OCI-LY3 (cell line): ENCODE data around the gene BICD1.

Source experiments
- CTCF ChIP-seq: fragments of 200-600, 300-600 bp; sonication (generic); IDR thresholded peaks from 2 replicates; pipeline ENCODE4 v1.5.1; 2014; ENCODE audit warnings: antibody characterized with exemption, low read length, low read depth
- EZH2phosphoT487 ChIP-seq: fragments of 200-600 bp; shearing (Covaris generic); IDR thresholded peaks from 2 replicates; pipeline ENCODE4 v1.6.1; 2018; ENCODE audit warnings: antibody characterized with exemption, mixed run types, low read depth

DNA sequence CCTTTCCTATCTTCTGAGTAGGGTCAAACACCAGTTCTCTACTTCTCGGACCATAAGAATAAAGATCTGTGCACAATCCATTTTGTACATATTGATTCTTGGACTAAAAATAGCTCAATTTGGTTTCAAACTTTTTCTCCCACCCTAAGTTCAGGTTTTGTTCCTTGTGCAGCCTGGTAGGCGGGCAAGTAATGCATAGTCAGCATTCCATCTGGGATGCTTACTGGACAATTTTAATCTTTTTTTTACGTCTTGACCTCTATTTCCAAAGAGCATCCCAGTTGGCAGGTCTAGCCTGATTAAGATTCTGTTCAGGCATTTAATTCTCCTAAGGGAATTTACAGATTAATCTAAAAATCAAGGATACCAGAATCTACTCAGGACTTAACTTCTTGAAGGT lies 126.9 kb downstream of the BICD1 start:
- no peak for TF ChIP-seq CTCF
- TF ChIP-seq EZH2phosphoT487, result no peak
